Nephron progenitor cell (in vitro differentiated cells): ENCODE data around the gene DUSP16.

Experiments
- DNase-seq: peaks from one replicate; pipeline ENCODE4 v3.0.0; 2021
- H3K27ac Mint-ChIP-seq: 2 replicates; pipeline ENCODE4 v1.8.0; 2021; ENCODE audit warnings: mild to moderate bottlenecking, moderate library complexity, mixed read lengths
- H3K27me3 Mint-ChIP-seq: 2 replicates; pipeline ENCODE4 v1.8.0; 2021; ENCODE audit warnings: mild to moderate bottlenecking, low read depth, mixed read lengths; ENCODE audit not compliant: poor library complexity
- H3K36me3 Mint-ChIP-seq: 2 replicates; pipeline ENCODE4 v1.8.0; 2021; ENCODE audit warnings: low read depth, mixed read lengths
- H3K4me1 Mint-ChIP-seq: 2 replicates; pipeline ENCODE4 v1.8.0; 2021; ENCODE audit warnings: mixed read lengths
- H3K4me3 Mint-ChIP-seq: 2 replicates; pipeline ENCODE4 v1.8.0; 2021; ENCODE audit warnings: mild to moderate bottlenecking, moderate library complexity, mixed read lengths
- H3K9me3 Mint-ChIP-seq: 2 replicates; pipeline ENCODE4 v1.8.0; 2021; ENCODE audit warnings: mild to moderate bottlenecking, moderate library complexity, mixed read lengths
- CTCF ChIP-seq: fragments of 200-600 bp; sonication (generic); IDR thresholded peaks from 2 replicates; pipeline ENCODE4 v1.5.0; 2021; ENCODE audit warnings: antibody characterized with exemption

The DUSP16 gene

GRCh38 chr12:12562585-12563261, at the start of gene DUSP16:
Gene DUSP16 (minus strand): TSS chr12:12562863. CDS start chr12:12521098, 41,765 bp downstream.
- Mint-ChIP-seq H3K27me3 (peaks cover 3% of the 10 kb centered on the region), H3K4me3 (peak within 1 kb of the TSS; percentile 91), H3K4me1 (peaks cover 42% of the 10 kb centered on the region), H3K9me3 (peaks cover 37% of the 10 kb centered on the region), H3K36me3 (peaks cover 20% of the 10 kb centered on the region), H3K27ac (peak within 1 kb of the TSS; percentile 100)
- peak; percentile 92 for DNase-seq
- no peak for TF ChIP-seq CTCF

GRCh38 chr12:12612358-12612757, 49.7 kb upstream of the DUSP16 start:
- peak overlapping the region; percentile 89 for H3K4me3 Mint-ChIP-seq
- peaks cover 26% of the 10 kb centered on the region for H3K36me3 Mint-ChIP-seq
- peak overlapping the region; percentile 70 for H3K27ac Mint-ChIP-seq
- peaks cover 49% of the 10 kb centered on the region for H3K4me1 Mint-ChIP-seq
- peaks cover 8% of the 10 kb centered on the region for H3K9me3 Mint-ChIP-seq
- no peak for DNase-seq
- no peak for TF ChIP-seq CTCF
- H3K27me3 Mint-ChIP-seq = peaks cover 6% of the 10 kb centered on the region

- Mint-ChIP-seq H3K36me3 (peaks cover 20% of the 10 kb centered on the region), H3K27ac (peak within 1 kb of the TSS; percentile 70), H3K4me1 (peaks cover 49% of the 10 kb centered on the region), H3K4me3 (peak within 1 kb of the TSS; percentile 89), H3K9me3 (peaks cover 2% of the 10 kb centered on the region), H3K27me3 (peaks cover 3% of the 10 kb centered on the region)
- peak; percentile 83 for DNase-seq
- TF ChIP-seq CTCF = no peak
Measured at GRCh38 chr12:12611512-12612306, 49.0 kb upstream of the DUSP16 start, which contains the start of gene CREBL2. Gene CREBL2 (plus strand): TSS chr12:12611876. CDS start chr12:12612173, 297 bp downstream.

GRCh38 chr12:12610711-12611110, 48.0 kb upstream of the DUSP16 start:
- no peak for DNase-seq
- Mint-ChIP-seq H3K27me3 (peaks cover 3% of the 10 kb centered on the region), H3K9me3 (peaks cover 4% of the 10 kb centered on the region), H3K27ac (no peak overlapping the region), H3K4me3 (peak overlapping the region; percentile 89), H3K4me1 (peaks cover 48% of the 10 kb centered on the region), H3K36me3 (peaks cover 13% of the 10 kb centered on the region)
- TF ChIP-seq CTCF = no peak

GRCh38 chr12:12609692-12610091, 47.0 kb upstream of the DUSP16 start:
- Mint-ChIP-seq H3K36me3 (peaks cover 11% of the 10 kb centered on the region), H3K9me3 (peaks cover 4% of the 10 kb centered on the region), H3K27me3 (peaks cover 3% of the 10 kb centered on the region), H3K4me3 (no peak overlapping the region), H3K27ac (no peak overlapping the region), H3K4me1 (peaks cover 58% of the 10 kb centered on the region)
- DNase-seq = no peak
- no peak for TF ChIP-seq CTCF
